ENCODE results near the gene CHCHD2. TPM values are rescaled to one million over a fixed set of nuclear protein-coding genes. Genes with fewer than 3 reads are reported as not detected.
"Not testable (repeated sequence)": the region's sequence is repeated elsewhere in the genome, so short reads cannot be mapped to it uniquely, and the experiment has no call there.

Gene CHCHD2
- total RNA-seq, 2 donors from 2014 or later: 44.7 to 88.8 TPM

DNA sequence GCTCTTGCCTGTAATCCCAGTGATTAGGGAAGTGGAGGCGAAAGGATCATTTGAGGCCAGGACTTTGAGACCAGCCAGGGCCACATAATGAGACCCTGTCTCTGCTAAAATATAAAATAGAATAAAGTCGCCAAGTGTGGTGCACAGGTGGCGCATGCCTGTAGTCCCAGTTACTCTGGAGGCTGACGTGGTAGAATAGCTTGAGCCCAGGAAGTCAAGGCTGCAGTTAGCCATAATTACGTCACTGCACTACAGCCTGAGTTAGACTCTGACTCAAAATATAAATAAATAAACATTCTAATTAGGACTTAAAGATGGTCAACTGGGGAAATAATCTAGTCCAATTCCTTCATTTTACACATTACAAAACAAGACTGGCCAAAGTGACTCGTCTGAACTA, 768 bp downstream of the CHCHD2 start:
- DNase-seq: no peak
- Histone ChIP-seq H3K9me3 (ENCODE audit: control insufficient read depth, low read length) (peaks cover 11% of the 10 kb centered on the region), H3K27ac (ENCODE audit: low read depth, low read length) (no peak overlapping the region), H3K4me3 (ENCODE audit: low read length) (peak overlapping the region; percentile 99), H3K36me3 (ENCODE audit: control insufficient read depth, insufficient read depth, low read length) (peaks cover 39% of the 10 kb centered on the region), H3K9ac (ENCODE audit: extremely low read depth, low read length, poor library complexity, severe bottlenecking) (peak overlapping the region; percentile 90), H3K4me1 (ENCODE audit: control insufficient read depth, insufficient read depth, low read length) (no peaks in the 10 kb centered on the region), H3K27me3 (ENCODE audit: control insufficient read depth, insufficient read depth, low read length, poor library complexity, severe bottlenecking) (no peaks in the 10 kb centered on the region)
- TF ChIP-seq CTCF (conservative IDR thresholded peaks at IDR 0.05): no peak
- no peaks in the 10 kb centered on the region for H3K36me3 Mint-ChIP-seq (ENCODE audit: low read depth)
- H3K27me3 Mint-ChIP-seq (ENCODE audit: insufficient read depth): peaks cover 2% of the 10 kb centered on the region
- H3K4me3 Mint-ChIP-seq: peak overlapping the region; percentile 66
- 34 to 36% methylated on average over 5 to 6 of the region's 6 CpGs for WGBS, 2 experiments (ENCODE audit: insufficient coverage in 1 of 2, insufficient read length in 1 of 2)
- H3K9me3 Mint-ChIP-seq: peaks cover 79% of the 10 kb centered on the region
- no peaks in the 10 kb centered on the region for H3K4me1 Mint-ChIP-seq
- H3K27ac Mint-ChIP-seq: no peak overlapping the region

GRCh38 chr7:56104138-56104537, 2.1 kb downstream of the CHCHD2 start:
- WGBS, 2 experiments (ENCODE audit: insufficient coverage in 1 of 2, insufficient read length in 1 of 2): 90 to 94% methylated on average over 2 to 9 of the region's 9 CpGs
- H3K4me3 Mint-ChIP-seq; H3K27ac Mint-ChIP-seq; H3K36me3 Mint-ChIP-seq (ENCODE audit: low read depth); H3K27ac ChIP-seq (ENCODE audit: low read depth, low read length); H3K27me3 ChIP-seq (ENCODE audit: control insufficient read depth, insufficient read depth, low read length, poor library complexity, severe bottlenecking); H3K4me1 ChIP-seq (ENCODE audit: control insufficient read depth, insufficient read depth, low read length); H3K4me1 Mint-ChIP-seq; H3K4me3 ChIP-seq (ENCODE audit: low read length); H3K9ac ChIP-seq (ENCODE audit: extremely low read depth, low read length, poor library complexity, severe bottlenecking); DNase-seq; H3K27me3 Mint-ChIP-seq (ENCODE audit: insufficient read depth): not testable (repeated sequence)
- H3K9me3 Mint-ChIP-seq: peaks cover 79% of the 10 kb centered on the region
- Histone ChIP-seq H3K9me3 (ENCODE audit: control insufficient read depth, low read length) (peaks cover 11% of the 10 kb centered on the region), H3K36me3 (ENCODE audit: control insufficient read depth, insufficient read depth, low read length) (peaks cover 51% of the 10 kb centered on the region)

- no peaks in the 10 kb centered on the region for H3K27me3 Mint-ChIP-seq (ENCODE audit: insufficient read depth)
- no peaks in the 10 kb centered on the region for H3K4me1 ChIP-seq (ENCODE audit: control insufficient read depth, insufficient read depth, low read length)
- no peak overlapping the region for H3K4me3 ChIP-seq (ENCODE audit: low read length)
- H3K36me3 ChIP-seq (ENCODE audit: control insufficient read depth, insufficient read depth, low read length): peaks cover 51% of the 10 kb centered on the region
- H3K9ac ChIP-seq (ENCODE audit: extremely low read depth, low read length, poor library complexity, severe bottlenecking): no peak overlapping the region
- no peak for TF ChIP-seq CTCF (conservative IDR thresholded peaks at IDR 0.05)
- H3K27ac ChIP-seq (ENCODE audit: low read depth, low read length): no peak overlapping the region
- H3K4me3 Mint-ChIP-seq: no peak overlapping the region
- no peak for DNase-seq
- no peaks in the 10 kb centered on the region for H3K36me3 Mint-ChIP-seq (ENCODE audit: low read depth)
- H3K9me3 Mint-ChIP-seq: peaks cover 62% of the 10 kb centered on the region
- H3K4me1 Mint-ChIP-seq: no peaks in the 10 kb centered on the region
- no peaks in the 10 kb centered on the region for H3K27me3 ChIP-seq (ENCODE audit: control insufficient read depth, insufficient read depth, low read length, poor library complexity, severe bottlenecking)
- no peak overlapping the region for H3K27ac Mint-ChIP-seq
- H3K9me3 ChIP-seq (ENCODE audit: control insufficient read depth, low read length): no peaks in the 10 kb centered on the region
- WGBS, 2 experiments (ENCODE audit: insufficient coverage in 1 of 2, insufficient read length in 1 of 2): 94 to 100% methylated on average over 2 to 3 of the region's 3 CpGs
Observed at GRCh38 chr7:56099653-56100052, 6.6 kb downstream of the CHCHD2 start.

DNA sequence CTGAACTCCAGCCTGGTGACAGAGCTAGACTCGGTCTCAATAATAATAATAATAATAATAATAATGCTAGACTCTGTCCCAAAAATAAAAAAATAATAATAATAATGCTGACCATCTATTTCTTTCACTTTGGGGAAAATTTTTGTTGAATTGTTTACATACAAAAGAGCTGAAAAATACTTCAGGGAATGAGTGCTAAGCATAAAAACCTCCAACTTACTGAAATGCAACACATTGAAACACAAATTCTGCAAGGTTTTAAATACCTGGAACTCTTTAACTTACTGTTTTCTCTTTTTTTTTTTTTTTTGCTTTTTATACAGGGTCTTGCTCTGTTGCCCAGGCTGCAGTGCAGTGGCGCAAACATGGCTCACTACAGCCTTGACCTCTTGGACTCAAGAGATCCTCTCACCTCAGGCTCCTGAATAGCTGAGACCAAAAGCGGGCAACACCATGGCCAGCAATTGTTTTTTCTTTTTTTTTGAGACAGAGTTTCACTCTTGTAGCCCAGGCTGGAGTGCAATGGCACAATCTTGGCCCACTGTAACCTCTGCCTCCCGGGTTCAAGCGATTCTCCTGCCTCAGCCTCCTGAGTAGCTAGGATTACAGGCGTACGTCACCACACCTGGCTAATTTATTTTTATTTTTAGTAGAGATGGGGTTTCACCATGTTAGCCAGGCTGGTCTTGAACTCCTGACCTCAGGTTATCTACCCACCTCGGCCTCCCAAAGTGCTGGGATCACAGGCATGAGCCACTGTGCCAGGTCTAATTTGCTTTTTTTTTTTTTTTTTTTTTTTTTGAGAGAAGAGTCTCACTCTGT, 7.9 kb downstream of the CHCHD2 start:
- H3K27ac Mint-ChIP-seq; H3K4me1 ChIP-seq (ENCODE audit: control insufficient read depth, insufficient read depth, low read length); H3K27me3 ChIP-seq (ENCODE audit: control insufficient read depth, insufficient read depth, low read length, poor library complexity, severe bottlenecking); H3K27ac ChIP-seq (ENCODE audit: low read depth, low read length); H3K9me3 ChIP-seq (ENCODE audit: control insufficient read depth, low read length); DNase-seq; H3K4me1 Mint-ChIP-seq; H3K4me3 Mint-ChIP-seq; H3K27me3 Mint-ChIP-seq (ENCODE audit: insufficient read depth); H3K9ac ChIP-seq (ENCODE audit: extremely low read depth, low read length, poor library complexity, severe bottlenecking); H3K4me3 ChIP-seq (ENCODE audit: low read length); H3K36me3 Mint-ChIP-seq (ENCODE audit: low read depth): not testable (repeated sequence)
- 83 to 95% methylated on average over 1 to 6 of the region's 8 CpGs for WGBS, 2 experiments (ENCODE audit: insufficient coverage in 1 of 2, insufficient read length in 1 of 2)
- peaks cover 40% of the 10 kb centered on the region for H3K36me3 ChIP-seq (ENCODE audit: control insufficient read depth, insufficient read depth, low read length)
- H3K9me3 Mint-ChIP-seq: peaks cover 55% of the 10 kb centered on the region

All from endodermal cell (in vitro differentiated cells).